ENCODE measurements around the gene NACAD. TPM values are rescaled to one million over a fixed set of nuclear protein-coding genes. Genes with fewer than 3 reads are reported as not detected.

Gene NACAD
- total RNA-seq, 4 donors from 2014 or later: 6.0 to 10.6 (median 7.2) TPM

DNA sequence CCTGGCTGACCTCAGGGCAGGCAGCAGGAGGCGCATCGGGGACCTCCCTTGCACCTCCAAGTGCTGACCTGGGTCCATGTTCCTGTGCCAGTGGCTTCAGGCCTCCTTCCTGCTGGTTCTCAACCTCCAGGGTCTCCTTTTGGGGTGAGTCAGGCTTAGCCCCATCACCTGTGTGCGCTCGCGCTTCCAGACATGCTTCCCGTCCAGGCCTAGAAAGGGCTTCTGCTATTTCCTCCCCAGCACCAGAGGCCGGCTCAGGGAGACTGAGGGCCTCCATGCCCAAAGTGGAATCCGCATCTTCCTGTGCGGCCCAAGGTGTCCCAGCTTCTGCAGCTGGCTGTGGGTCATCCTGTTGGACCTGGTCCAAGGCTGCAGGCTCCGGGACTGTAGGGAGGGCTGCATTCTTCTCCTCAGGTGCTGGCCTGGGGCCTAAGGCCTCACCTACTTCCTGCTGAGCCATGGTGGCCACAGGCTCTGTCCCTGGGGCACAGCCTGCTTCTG, 5.9 kb downstream of the NACAD start:
- 100% methylated on average over 1 of the region's 10 CpGs; no CpG with 5 or more reads in 1 of the 2 donors for WGBS, 2 donors (ENCODE audit: low coverage in 1 of 2)

DNA sequence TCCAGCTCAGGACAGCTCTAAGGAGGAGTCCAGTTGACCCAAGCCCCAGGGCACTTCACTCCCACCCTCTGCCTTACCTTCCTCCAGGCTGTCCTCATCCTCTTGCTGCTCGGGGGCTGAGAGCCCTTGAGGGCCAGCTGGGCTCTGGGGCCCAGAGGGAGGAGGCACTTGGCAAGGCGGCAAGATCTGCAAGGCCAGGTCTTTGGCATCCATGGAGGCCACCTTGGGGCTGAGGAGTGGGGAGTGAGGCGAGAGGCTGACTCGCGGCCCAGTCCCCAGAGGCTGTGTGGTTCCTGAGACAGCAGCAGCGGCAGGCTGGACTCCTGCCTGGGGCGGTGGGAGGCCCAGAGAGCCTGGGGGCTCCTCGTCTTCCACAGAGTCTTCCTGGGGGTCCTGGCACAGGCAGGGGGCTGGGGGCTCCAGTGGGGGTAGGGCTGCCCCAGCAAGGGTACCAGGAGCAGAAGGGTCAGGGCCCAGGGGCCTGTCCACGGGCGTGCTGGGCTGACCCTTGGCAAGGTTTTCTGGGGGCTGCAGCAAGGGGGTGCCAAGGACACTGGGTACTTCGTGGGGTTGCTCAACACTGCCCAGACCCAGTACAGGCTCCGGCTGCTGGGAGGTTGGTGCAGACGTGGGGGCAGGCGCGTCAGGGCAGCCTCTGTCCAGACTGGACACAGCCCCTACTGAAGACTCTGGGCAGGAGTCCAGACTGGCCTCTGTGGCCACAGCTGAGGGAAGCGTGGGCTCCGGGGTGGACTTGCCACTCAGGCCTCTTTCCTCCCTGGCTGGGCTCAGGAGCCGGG, 6.5 kb downstream of the NACAD start:
- Histone ChIP-seq H3K27ac (peak overlapping the region in 1 of 4 donors; percentile 48), H3K4me3 (no peak overlapping the region), H3K4me1 (no peaks in the 10 kb centered on the region), H3K36me3 (peaks cover 0 to 49% of the 10 kb centered on the region in 2 donors), H3K27me3 (no peaks in the 10 kb centered on the region), H3K9me3 (no peaks in the 10 kb centered on the region)
- TF ChIP-seq EP300 (IDR thresholded peaks at IDR 0.05) (no peak), POLR2AphosphoS5 (IDR thresholded peaks at IDR 0.05) (no peak)
- peak; percentile 24 for ATAC-seq
- WGBS, 2 donors (ENCODE audit: low coverage in 1 of 2): 86% methylated on average over 2 of the region's 18 CpGs; no CpG with 5 or more reads in 1 of the 2 donors

More for the DNA sequence above, 5.9 kb downstream of the NACAD start:
- Histone ChIP-seq H3K4me1 (peaks cover 0 to 5% (median 0%) of the 10 kb centered on the region in 3 donors), H3K27me3 (no peaks in the 10 kb centered on the region), H3K9me3 (no peaks in the 10 kb centered on the region), H3K27ac (peak overlapping the region in 1 of 4 donors; percentile 13), H3K36me3 (peaks cover 0 to 43% of the 10 kb centered on the region in 2 donors), H3K4me3 (no peak overlapping the region)
- no peak for ATAC-seq
- no peak for TF ChIP-seq POLR2A (IDR thresholded peaks at IDR 0.05)
- no peak for TF ChIP-seq EP300 (IDR thresholded peaks at IDR 0.05)
- TF ChIP-seq POLR2AphosphoS5 (IDR thresholded peaks at IDR 0.05): no peak
- TF ChIP-seq, protein P1, sequence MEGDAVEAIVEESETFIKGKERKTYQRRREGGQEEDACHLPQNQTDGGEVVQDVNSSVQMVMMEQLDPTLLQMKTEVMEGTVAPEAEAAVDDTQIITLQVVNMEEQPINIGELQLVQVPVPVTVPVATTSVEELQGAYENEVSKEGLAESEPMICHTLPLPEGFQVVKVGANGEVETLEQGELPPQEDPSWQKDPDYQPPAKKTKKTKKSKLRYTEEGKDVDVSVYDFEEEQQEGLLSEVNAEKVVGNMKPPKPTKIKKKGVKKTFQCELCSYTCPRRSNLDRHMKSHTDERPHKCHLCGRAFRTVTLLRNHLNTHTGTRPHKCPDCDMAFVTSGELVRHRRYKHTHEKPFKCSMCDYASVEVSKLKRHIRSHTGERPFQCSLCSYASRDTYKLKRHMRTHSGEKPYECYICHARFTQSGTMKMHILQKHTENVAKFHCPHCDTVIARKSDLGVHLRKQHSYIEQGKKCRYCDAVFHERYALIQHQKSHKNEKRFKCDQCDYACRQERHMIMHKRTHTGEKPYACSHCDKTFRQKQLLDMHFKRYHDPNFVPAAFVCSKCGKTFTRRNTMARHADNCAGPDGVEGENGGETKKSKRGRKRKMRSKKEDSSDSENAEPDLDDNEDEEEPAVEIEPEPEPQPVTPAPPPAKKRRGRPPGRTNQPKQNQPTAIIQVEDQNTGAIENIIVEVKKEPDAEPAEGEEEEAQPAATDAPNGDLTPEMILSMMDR (IDR thresholded peaks at IDR 0.05): no peak

DNA sequence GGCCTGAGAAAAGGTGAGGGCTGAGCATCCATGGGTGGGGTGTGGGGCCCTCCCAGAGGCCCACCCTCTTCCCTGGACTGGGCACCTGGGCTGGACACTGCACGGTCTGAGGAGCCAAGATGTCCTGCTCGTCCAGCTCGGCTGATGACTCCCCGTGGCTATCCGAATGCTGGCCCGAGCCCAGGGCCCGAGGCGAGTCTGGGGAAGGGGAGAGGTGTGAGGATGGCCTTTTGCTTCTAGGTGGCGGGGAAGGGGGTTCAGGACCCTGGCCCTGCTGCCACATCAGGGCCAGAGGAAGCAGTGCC, 7.1 kb downstream of the NACAD start:
- TF ChIP-seq EP300 (IDR thresholded peaks at IDR 0.05) (no peak), POLR2AphosphoS5 (IDR thresholded peaks at IDR 0.05) (no peak), POLR2A (IDR thresholded peaks at IDR 0.05) (no peak)
- TF ChIP-seq, protein P1 (IDR thresholded peaks at IDR 0.05): no peak
- 88% methylated on average over 5 of the region's 9 CpGs; no CpG with 5 or more reads in 1 of the 2 donors for whole genome bisulfite sequencing, 2 donors (ENCODE audit: low coverage in 1 of 2)

DNA sequence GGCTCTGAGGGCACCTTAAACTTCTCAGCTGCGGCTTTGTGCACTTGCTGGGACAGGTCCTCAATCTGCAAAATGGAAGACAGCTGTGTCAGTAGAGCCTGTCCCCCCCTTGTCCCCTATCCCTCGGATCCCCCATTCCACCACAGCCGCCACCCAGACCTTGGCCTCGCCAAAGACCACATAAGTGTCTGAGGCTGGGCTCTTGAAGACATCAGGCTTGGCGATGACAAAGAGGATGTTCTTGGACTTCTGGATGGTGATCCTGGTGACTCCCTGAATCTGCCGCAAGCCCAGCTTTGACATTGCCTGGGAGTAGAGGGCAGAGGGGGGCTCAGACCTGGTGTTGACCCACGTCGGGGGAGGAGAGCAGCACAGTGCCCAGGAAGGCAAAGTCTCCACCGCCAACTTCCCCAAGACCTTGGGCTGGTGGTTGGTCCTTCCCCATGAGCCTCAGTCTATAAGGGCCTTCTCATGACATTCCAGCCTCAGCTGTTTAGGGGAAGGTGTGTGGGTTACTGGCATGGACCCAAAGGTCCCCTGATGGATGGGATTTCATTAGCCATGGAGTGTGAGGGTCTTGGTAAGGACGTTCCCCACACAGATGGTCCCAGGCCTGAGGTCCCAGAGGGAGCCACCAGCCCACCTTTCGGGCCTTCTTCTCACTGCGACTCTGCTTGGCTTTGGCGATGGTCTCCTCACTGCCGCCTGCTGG, 7.7 kb downstream of the NACAD start:
- H3K9me3 ChIP-seq: no peaks in the 10 kb centered on the region
- H3K4me3 ChIP-seq: no peak overlapping the region
- H3K4me1 ChIP-seq: no peaks in the 10 kb centered on the region
- no peak for ATAC-seq
- TF ChIP-seq POLR2AphosphoS5 (IDR thresholded peaks at IDR 0.05) (no peak), POLR2A (IDR thresholded peaks at IDR 0.05) (no peak), EP300 (IDR thresholded peaks at IDR 0.05) (no peak)
- TF ChIP-seq, protein P1 (IDR thresholded peaks at IDR 0.05): no peak
- H3K27ac ChIP-seq: peak overlapping the region in 1 of 4 donors; percentile 48
- H3K36me3 ChIP-seq: peaks cover 0 to 60% of the 10 kb centered on the region in 2 donors
- WGBS, 2 donors (ENCODE audit: low coverage in 1 of 2): 68 to 89% methylated on average over 5 to 6 of the region's 14 CpGs
- no peaks in the 10 kb centered on the region for H3K27me3 ChIP-seq

More for the DNA sequence above, 7.1 kb downstream of the NACAD start:
- Histone ChIP-seq H3K36me3 (peaks cover 0 to 55% of the 10 kb centered on the region in 2 donors), H3K27ac (peak overlapping the region in 1 of 4 donors; percentile 48), H3K9me3 (no peaks in the 10 kb centered on the region), H3K27me3 (no peaks in the 10 kb centered on the region), H3K4me1 (no peaks in the 10 kb centered on the region), H3K4me3 (no peak overlapping the region)
- ATAC-seq: no peak

DNA sequence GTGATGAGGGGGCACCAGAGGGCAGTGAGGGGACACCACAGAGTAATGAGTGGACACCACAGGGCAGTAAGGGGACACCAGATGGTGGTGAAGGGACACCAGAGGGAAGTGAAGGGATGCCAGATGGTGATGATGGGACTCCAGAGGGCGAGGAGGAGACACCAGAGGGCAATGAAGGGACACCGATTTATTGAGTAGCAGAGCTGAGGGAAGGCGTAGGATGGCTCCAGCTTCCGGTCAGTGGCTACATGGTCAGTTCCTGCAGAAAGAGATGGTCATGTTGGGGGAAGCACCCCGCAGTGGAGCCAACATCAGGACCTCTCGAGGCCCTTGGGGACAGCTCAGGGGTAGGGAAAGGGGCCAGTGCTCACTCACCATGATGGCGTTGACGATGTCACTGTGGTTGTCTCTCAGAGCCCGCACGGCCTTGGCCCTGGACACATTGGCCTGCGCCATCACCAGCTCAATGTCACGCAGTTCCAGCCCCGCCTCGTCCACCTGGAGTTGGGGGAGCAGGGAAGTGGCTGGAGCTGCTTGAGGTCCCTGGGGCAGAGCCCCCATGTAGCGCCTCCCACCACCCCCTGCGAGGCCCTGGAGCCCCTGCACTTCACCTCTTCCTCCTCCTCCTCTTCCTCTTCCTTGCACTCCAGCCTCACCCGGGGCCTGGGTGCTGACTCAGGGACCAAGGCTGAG, 8.4 kb downstream of the NACAD start:
- Histone ChIP-seq H3K4me3 (no peak overlapping the region), H3K27ac (no peak overlapping the region), H3K4me1 (no peaks in the 10 kb centered on the region), H3K36me3 (peaks cover 0 to 60% of the 10 kb centered on the region in 2 donors), H3K9me3 (no peaks in the 10 kb centered on the region), H3K27me3 (no peaks in the 10 kb centered on the region)
- whole genome bisulfite sequencing, 2 donors (ENCODE audit: low coverage in 1 of 2): 73 to 95% methylated on average over 3 to 5 of the region's 17 CpGs
- no peak for ATAC-seq
- TF ChIP-seq EP300 (IDR thresholded peaks at IDR 0.05) (no peak), POLR2AphosphoS5 (IDR thresholded peaks at IDR 0.05) (no peak), POLR2A (IDR thresholded peaks at IDR 0.05) (no peak)
- TF ChIP-seq, protein P1 (IDR thresholded peaks at IDR 0.05): no peak
